GM18867 (cell line): ENCODE results near the gene TCAP.
A peak's percentile ranks its signal among the peaks of the same experiment; 100 is the strongest.

Experiments used
- ATAC-seq: cut with Tn5 transposase; IDR thresholded peaks from one replicate; pipeline ENCODE4 v1.9.1; 2021; ENCODE audit warnings: mild to moderate bottlenecking, moderate library complexity; ENCODE audit not compliant: unreplicated experiment

Gene TCAP

DNA sequence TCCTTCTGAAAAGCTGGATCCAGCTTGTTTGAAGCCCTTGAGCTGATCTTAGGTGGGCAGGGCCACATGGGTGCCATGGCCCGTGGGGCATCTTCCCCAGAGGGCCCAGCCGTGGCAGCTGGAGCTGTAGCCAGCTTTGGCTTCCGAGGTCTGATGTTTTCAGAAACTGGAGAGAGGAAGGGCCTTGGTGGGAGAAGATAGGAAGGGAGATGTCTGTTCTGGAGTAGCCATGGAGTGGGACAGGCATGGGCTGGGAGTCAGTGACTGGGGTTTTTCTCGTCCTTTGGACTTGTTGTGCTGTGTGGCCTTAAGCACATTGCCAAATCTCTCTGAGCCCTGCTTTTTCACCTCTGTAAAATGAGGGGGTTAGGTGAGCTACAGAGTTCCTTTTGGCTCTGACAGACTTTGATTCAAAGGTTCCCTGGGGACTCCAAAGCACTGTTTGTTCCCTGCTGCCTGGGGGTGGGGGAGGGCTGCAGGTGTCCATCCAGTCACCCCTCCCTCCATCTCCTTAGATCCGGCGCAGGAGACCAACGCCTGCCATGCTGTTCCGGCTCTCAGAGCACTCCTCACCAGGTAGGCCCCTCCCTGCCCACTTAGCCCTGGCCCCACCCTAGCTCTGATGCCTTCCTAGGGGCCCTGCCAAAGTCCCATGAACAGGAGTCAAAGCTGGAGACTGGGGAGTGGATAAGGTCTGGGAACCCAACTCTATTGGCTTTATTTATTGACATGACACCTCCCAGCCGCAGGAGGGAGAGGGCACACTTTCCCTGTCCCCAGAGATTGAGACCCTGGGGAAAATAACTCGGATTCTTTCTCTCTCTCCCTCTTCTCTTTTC is 36.3 kb upstream of the TCAP start:
- ATAC-seq: no peak

DNA sequence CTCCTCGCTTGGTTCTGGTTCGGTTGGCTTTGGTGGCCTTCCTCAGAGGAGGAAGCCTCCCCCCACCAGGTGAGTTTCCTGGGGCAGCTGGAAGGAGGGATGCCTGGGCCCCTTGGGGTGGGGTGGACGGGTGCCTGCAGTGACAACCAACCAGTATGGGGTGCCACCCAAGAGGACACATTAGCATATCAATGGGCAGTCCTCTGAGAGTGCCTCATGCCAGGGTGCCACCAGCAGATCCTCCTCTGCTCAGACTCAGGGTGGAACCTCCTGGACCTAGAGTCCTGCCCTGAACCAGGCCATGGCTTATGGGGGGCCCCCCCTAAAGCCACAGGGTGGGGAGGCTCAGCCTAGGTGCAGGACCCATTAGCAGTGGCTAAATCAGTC is 35.7 kb upstream of the TCAP start:
- no peak for ATAC-seq

DNA sequence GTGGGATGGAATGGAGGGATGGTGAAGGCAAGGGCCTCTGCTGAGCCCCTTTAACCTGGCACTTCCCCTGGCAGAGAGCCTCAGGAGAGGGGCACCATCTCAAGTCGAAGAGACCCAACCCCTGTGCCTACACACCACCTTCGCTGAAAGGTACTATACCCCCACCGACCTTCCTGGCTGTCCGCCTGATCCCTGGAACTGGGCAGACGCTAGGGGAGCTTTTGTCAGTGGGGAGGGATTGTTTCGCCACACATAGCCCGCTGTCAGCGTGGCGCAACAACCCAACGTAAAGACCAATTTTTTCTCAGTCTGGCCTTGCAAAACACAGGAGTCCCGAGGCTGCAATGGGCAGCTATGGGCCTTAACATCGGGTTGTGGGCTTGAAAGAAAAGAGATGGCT is 35.3 kb upstream of the TCAP start:
- ATAC-seq: no peak

GRCh38 chr17:39631403-39631802 is 33.7 kb upstream of the TCAP start:
- ATAC-seq: no peak

DNA sequence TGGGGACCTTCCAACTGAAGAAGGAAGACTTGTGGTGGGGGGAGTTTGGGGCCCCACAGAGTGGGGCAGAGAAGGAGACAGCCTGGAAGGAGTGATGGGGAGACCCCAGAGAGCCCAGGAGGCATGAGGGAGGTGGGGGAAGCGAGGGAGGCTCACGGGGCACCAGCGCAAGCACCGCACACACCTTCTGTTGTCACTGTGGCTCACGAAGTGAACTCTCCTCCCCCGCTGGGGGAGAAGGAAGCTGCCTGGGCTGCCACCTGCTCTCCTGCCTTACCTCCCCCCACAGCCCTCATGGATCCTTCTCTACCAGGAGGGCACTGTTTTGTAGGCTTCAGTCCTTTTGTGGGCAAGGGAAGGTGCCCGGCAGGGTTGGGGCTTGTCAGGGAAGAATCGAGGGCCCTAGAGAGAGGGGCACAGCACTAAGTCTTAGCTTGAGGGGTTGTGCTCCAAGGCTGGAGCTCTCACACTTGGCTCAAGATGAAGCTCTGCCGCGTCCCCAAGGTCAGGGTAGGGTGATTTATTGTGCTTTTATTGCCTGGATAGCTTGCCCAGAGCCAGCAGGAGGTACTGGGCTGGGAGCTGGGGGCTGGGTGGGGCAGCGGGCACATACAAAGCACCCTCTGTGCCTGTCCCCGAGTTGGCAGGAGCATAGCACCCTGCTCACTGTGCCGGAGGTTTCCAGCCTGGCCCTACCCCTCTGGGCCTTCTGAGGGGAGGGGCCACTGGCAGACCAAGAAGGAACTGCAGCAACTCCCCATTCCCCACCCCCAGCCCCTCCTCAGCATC is 32.8 kb upstream of the TCAP start:
- ATAC-seq: no peak

- ATAC-seq: no peak
Observed at GRCh38 chr17:39633570-39634183, 31.5 kb upstream of the TCAP start.

GRCh38 chr17:39634384-39634871 is 30.7 kb upstream of the TCAP start:
- ATAC-seq: no peak

- ATAC-seq: no peak
Observed at GRCh38 chr17:39635614-39636176, 29.5 kb upstream of the TCAP start.

DNA sequence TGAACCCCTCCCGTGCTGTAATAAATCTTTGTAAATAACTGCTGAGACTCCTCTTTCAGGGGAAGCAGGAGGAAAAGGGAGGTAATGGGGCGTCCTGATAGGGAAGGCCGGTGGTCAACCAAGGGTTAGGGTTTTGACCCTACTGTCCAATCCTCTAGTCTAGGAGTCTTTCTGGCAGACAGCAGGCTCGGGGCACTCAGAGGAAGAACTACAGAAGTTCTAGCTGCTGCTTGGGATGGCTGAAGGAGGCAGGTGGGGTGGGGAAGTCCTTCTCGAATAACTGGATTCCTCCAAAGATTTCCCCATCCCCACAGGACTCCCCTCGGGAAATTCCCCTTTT is 28.6 kb upstream of the TCAP start:
- peak; percentile 9 for ATAC-seq

- ATAC-seq: peak; percentile 88
Observed at GRCh38 chr17:39636927-39637736, 28.0 kb upstream of the TCAP start, which contains the start of gene STARD3. STARD3 (plus strand) TSS chr17:39637144; CDS start chr17:39653532, 16,388 bp downstream.

- ATAC-seq: no peak
Observed at GRCh38 chr17:39638317-39638716, 26.8 kb upstream of the TCAP start.

- ATAC-seq: no peak
Observed at GRCh38 chr17:39639043-39639442, 26.1 kb upstream of the TCAP start.

GRCh38 chr17:39639566-39640458 is 25.3 kb upstream of the TCAP start:
- ATAC-seq: no peak

- no peak for ATAC-seq
Observed at GRCh38 chr17:39640591-39641031, 24.5 kb upstream of the TCAP start.

DNA sequence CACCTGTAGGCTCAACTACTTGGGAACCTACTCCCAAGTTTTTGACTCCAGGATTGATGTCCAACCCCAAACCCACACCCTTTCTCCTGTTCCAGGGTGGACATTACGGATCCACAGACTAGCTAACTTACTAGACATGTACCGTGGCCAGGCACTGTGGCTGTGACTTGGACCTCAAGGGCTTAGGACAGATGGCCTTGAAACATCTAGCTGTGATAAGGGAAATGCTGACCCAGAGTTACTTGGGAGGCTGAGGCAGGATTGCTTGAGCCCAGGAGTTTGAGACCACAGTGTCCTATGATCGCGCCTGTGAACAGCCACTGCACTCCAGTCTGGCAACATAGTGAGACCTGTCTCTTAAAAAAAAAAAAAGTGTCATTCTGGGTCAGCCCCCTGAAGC is 24.1 kb upstream of the TCAP start:
- ATAC-seq: no peak

GRCh38 chr17:39641883-39642282 is 23.3 kb upstream of the TCAP start:
- no peak for ATAC-seq

- ATAC-seq: no peak
Observed at GRCh38 chr17:39642291-39643074, 22.7 kb upstream of the TCAP start.

GRCh38 chr17:39643271-39643670 is 21.9 kb upstream of the TCAP start:
- no peak for ATAC-seq

- no peak for ATAC-seq
Observed at GRCh38 chr17:39647256-39647655, 17.9 kb upstream of the TCAP start.
